Colon (tissue), 2 donors: ENCODE data around the gene SRP14.
"Not testable (repeated sequence)": the region's sequence is repeated elsewhere in the genome, so short reads cannot be mapped to it uniquely, and the experiment has no call there.

ENCODE experiments used
- FAIRE-seq: peaks from 2 replicates; lab custom pipeline; 2012; peaks lifted over from hg19 to GRCh38; lab: Jason Lieb, UNC
- donor health status: control.
- donor health status: control.

SRP14 gene, protein sequence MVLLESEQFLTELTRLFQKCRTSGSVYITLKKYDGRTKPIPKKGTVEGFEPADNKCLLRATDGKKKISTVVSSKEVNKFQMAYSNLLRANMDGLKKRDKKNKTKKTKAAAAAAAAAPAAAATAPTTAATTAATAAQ

DNA sequence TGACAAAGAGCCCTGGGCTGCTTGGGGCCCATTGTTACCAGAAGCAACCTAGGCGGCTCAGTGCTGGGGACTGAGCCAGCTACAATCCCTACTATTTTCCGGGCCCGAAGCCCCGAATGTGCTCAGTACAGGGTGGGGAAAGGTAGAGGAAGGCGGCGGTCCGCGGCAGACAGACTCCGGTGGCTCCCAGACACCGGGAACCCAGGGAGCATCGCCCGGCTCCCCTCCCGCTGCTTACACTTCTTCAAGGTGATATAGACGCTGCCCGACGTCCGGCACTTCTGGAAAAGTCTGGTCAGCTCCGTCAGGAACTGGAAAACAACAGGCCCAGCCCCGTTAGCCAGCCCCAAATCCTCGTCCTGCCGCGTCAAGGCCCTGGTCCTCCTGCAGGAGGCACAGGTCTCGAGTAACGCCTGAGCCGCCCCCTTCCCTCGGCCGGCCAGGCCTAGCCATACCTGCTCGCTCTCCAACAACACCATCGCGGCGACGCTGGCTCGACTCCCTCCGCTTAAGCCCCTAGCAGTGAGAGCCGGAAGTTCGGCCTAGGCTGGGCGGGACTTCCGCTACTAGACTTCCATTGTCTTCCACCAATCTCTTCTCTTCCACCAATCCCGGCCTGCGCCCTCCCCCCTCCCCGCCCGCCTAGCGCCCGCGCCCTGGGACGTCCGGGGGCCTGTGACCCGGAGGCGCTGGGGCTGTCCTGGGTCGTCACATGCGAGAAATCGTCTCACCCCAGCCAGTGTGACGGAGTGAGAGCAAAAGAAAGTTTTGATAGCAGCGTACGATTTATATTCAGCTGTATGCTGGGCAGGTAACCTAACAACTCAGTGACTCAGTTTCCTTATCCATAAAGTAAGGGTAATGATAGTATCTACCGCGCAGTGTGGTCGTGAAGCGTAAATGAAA, at the start of gene SRP14:
Gene SRP14, minus strand, starts transcription at position 544 of the 906 bp plus-strand sequence. Its CDS starts 65 bp downstream, at position 479.
- no peak for FAIRE-seq

DNA sequence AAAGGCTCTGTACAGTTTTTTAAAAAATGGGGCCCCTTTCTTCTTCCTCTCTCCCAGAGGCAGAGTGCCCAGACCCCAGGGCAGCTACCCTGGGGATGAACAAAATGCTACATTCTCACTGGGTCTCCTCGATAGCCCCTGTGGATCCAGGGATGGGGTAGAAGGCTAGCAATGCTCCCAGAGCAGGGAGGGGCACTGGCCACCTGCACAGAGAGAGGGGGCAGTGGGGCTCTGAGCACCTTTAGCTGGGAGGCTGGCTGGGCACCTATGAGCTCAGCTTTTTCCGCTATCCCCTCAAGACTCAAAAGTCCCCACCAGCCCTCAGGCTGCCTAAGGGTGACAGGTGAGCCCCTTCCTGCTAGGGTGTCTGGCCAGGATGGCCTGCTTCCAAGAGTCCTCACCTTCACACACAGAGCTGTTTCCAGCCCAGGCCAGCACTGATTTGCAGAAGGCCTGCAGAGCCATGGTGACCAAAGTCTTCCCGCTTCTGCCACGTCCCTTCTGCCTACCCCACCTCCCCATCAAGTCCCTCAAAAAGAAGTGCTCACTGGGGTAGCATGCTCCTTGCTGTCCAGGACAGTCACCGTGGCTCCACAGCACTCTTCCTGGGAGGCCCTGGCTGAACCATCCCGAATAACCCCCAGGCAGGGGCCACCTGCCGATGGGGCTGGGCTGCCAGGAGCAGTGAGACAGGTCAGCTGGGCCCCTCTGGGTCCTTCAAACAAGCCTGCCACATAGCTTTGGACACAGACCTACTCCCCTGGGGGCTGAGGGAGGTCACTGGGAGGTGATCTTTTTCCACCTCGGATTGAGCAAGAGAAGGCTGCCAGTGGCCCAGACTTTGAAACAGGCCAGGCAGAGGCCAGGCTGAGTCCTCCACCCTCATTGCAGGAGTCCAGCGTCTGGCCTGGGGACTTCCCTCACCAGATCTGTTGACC, 49.3 kb upstream of the SRP14 start:
- no peak for FAIRE-seq

DNA sequence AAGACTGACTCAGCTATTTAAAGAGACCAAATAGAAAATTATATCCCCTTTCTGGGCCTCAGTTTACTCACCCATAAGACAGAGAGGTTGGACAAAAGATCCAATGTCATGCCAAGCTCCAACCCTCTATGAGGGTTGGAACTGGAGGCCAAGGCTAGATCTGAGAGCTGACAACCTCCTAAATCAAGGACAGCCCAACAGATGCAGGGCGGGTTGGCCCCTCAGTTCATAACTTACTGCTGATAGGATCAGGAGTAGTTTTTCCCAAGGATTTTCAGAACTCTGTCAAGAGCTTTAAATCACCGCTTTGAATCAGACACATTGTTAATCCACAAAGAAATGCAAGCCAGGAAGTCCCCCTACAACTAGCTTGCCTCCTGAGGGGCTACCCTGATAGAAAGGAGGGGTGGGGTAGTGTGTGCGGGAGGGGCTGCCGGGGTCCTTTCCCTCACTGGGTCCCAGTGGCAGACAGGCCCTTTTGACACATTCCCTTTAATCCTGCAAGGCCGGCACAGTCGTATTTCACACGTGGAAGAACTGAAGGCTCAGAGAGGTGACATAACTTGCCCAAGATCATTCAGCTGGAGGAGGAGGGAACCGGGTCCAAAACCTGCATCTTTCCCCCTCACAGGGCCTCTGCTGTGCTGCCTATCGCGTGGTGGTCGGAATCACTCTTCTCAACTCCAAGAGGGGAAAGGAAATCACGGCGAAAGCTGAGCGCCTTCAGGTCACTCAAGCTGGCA, 48.3 kb upstream of the SRP14 start:
- no peak for FAIRE-seq

DNA sequence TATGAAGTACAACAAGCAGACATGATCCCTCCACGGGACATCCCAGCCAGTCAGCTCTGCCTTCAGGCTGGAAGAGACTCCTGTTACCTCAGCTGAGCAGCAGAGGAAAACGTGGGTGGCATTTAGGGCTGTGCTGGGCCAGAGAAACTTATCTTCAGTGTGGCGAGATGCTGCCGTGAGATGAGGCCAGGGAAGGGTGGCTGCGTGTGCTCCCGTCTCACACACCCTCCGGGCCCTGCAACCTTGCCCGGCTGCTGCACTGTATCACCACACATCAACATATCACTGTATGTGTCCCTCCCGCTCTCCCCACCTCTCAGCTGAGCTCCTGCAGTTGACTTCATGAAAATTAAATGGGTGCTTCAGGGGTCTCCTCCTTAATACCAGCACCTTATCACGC, 46.3 kb upstream of the SRP14 start:
- FAIRE-seq, result no peak

DNA sequence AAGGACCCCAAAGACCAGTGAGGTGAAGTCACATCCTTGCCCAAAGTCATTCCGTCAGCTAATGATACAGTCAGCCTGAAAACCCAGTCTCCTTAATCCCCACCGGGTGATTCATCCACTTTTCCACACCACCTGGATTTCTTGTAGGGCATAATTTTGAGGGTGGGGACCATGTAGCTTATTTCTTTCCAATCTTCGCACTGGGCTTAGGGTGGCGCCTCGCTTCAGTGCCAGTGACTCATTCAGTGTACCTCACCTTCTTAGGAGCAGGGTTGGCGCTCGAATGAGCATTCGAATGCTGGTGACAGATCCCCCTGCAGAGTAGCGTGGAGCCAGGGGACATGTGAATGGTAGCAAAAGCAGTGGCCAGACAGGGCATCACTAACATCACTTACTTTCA, 45.7 kb upstream of the SRP14 start:
- no peak for FAIRE-seq

DNA sequence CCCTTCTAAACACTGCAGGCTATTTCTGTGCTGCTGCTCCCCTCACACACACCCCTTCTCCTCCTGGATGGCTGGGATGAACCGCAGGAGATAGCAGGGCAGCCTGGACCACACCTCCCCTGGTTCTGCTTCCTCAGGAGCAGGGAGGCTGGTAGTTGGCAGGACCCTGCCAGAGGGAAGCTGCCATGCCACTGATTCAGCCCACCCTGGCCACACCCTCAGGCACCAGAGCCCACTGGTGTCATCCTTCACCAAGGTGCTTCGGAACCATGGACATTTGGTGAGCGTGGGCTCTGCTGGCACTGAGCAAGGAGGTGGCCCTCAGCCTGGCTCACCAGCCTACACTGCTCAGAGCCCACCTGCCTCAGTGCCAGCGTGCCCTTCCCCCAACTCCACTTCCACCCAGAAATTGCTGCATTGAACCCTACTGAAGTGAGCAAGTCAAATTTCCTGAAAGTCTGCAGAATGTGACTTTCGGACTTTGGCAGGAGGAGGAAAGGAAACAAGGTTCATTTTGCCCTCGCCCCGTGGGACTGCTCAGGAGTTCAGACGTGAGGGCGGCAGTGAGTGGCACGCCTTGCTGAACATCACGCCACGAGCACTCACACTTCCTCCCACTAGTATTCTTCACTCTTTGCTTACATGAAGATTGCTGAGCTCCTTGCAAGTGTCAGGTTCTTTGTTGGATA, 43.4 kb upstream of the SRP14 start:
- no peak for FAIRE-seq

DNA sequence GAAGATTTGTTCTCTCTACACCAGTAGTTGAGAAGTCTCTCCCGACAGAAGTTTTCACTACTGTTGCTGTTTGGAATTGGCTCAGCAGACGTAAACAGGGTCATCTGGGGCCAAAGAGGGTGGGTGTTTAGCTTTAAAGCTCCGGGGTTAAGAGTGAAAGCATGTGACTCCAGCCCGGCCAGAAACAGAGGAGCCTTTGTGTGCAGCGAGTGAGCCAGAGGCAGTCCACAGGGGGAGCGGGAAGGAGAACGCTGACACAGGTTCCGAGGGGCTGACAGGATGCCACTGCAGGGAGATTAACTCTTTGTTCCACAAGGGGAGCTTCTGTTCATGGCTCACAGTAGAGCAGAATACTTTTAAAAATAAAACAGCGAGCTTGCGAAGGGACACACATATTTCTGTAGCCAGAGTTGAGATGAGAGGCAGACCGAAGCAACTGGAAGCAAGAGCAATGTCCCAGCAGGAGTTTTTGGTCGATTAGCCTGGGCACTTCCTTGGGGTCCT, 42.8 kb upstream of the SRP14 start:
- FAIRE-seq, result no peak

DNA sequence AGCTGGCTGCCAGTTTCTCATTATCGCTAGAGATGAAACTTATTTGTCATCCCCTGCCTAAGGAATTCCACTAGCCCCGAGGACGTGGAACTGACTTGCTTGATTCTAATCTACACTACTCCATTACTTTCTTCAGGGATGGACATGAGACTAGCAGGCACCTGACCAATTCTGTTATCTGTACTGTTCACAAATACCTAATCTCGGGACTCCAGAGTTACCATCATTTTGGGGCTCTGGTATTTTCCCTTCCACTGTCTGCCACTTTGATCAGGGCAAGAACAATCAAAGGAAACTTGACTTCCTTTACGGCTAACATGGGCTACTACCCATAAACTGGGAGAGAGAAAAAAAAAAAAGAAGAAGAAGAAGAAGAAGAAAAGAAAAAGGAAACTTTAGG, 41.9 kb upstream of the SRP14 start:
- FAIRE-seq, result no peak

DNA sequence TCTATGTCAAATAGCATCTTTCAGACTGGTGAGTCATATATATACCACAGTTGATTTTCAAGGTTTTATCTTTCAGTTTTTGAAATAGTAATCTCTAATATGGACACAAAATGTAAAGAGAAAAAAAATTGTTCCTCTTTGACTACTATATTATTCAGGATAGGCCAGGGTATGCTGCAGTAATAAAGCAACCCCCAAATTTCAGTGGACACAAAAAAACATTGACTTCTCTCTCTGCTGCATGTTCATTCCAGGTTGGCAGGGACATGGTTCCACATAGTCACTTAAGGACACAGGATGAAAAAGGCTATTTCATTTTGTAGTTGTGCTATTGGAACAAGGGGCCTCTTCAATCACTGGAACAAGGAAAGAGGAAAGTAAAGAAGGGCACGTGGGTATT, 41.1 kb upstream of the SRP14 start:
- no peak for FAIRE-seq

DNA sequence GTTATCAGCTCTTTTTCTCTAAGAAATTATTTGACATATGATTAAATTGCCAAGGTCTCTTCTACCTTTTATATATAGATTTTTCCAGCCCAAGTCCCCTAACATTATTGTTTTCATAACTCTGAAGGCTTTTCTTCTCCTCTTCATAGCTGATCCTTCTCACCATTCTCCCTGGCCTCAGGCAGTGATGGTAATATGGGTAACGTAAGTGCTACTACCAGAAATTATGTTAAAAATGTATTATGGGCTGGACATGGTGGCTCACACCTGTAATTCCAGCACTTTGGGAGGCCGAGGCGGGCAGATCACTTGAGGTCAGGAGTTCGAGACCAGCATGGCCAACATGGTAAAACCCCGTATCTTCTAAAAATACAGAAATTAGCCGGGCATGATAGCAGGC, 40.5 kb upstream of the SRP14 start:
- no peak for FAIRE-seq

DNA sequence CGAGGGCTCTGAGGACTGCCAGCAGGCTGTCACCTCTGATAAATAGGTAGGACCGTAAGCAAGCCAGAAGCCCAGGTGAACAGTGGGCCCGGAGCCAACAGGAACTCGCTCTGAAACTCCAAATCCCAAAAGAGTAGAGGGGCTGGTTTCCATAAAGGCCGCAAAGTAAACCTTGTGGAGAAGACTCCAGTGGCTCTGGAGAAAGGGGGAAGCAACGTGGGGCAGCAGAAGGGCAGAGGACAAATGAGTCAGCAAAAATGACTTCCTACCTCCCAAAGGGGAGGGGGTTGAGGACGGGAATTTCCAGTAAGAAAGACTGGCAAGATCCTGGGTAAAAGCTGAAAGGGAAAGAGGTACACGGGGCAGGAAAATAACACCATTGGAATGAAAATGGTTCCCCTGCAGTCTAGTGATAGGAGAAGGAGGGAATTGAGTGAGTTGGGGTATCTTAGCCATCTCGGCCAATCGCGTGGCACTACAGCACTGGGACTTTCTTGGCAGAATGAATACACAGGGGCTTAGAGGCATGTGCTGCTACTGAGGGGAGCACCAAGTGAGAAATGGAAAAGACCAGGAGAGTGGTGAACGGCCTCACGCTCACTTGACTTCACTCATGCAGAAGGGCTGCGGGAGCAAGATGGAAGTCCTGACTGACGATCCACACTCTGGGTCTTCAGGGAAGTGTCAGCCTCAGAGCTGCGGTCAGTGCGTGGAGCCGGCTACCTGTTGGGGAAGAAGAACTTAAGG, 36.5 kb upstream of the SRP14 start:
- no peak for FAIRE-seq

DNA sequence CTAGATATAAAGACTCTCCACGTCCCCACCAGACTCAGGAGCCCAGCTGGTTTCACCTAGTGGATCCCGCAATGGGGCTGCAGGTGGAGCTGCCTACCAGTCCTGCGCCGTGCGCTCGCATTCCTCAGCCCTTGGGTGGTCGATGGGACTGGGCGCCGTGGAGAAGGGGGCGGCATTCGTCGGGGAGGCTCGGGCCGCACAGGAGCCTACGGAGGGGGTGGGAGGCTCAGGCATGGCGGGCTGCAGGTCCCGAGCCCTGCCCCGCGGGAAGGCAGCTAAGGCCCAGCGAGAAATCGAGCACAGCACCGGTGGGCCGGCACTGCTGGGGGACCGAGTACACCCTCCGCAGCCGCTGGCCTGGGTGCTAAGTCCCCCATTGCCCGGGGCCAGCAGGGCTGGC, 35.7 kb upstream of the SRP14 start:
- not testable (repeated sequence) for FAIRE-seq

DNA sequence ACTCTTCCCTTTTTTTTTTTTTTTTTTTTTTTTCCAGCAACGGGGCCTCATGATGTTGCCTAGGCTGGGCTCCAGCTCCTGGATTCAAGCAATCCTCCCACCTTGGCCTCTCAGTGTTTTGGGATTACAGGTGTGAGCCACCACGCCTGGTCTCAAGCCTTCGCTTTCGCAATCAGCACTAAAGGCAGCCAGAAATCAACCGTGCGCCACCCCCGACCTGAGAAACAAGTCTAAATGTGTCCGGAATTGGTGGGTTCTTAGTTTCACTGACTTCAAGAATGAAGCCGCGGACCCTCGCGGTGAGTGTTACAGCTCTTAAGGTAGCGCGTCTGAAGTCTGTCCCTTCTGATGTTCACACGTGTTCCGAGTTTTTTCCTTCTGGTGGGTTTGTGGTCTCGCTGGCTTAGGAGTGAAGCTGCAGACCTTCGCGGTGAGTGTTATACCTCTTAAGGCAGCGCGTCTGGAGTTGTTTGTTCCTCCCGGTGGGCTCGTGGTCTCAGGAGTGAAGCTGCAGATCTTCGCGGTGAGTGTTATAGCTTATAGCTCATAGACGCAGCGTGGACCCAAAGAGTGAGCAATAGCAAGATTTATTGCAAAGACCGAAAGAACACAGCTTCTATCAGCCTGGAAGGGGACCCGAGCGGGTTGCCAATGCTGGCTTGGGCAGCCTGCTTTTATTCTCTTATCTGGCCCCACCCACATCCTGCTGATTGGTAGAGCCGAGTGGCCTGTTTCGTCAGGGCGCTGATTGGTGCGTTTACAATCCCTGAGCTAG, 34.9 kb upstream of the SRP14 start:
- FAIRE-seq, result not testable (repeated sequence)

DNA sequence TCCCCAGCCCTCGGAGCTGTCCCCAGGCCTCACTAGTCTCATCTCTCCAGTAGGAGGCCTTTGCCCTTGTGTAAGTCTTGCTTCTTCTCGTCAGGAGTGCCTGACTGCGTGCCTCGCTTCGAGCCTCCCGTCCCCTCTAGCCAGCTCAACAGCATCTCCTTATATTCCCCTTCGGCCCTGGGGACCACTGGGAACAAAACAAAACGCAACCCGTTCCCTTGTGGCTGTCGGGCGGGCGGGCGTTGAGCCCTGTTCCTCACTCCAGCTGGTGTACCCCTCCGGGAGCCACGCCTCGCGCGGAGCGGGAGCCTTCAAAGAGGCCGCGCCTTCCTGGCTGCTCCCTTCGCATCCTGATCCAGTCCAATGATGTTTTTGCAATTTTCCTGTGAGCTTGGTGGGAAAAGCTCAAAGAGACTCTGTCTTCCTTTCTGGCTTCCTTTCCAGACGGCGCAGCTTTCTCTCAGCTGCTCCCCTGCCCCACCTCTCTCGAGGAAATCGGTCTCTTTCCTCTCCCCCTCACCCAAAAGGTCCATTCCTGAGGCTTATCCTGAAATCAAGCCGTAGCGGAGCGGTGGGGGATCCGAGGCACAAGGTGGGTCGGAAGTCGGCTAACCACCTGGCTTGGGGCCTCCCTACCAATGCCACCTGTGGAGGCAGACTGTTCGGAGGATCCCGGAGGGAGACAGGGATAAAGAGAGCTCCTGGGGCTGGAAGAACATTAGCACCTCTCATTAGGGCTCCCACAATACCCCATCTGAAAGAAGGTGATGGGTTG, 33.4 kb upstream of the SRP14 start:
- no peak for FAIRE-seq

DNA sequence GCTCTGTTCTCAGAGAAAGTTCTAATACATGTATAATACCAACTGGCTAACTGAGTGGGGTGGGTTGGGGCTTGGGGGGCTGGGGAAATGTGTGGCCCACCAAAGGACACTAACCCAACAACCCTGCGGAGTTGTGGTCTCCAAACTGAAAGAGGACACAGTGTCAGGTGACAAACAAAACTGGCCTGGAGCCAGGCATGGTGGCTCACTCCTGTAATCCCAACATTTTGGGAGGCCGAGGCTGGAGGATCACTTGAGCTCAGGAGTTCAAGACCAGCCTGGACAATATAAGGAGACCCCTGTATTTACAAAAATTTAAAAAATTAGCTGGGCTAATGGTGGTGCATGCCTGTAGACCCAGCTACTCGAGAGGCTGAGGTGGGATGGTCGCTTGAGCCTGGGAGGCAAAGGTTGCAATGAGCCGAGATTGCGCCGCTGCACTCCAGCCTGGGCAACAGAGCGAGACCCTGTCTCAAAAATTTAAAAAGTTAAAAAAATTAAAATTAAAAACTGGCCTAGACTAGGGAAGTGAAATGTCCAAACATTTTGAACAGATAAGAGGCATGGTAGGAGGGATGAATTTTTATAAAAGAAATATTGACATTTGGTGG, 31.7 kb upstream of the SRP14 start:
- no peak for FAIRE-seq

DNA sequence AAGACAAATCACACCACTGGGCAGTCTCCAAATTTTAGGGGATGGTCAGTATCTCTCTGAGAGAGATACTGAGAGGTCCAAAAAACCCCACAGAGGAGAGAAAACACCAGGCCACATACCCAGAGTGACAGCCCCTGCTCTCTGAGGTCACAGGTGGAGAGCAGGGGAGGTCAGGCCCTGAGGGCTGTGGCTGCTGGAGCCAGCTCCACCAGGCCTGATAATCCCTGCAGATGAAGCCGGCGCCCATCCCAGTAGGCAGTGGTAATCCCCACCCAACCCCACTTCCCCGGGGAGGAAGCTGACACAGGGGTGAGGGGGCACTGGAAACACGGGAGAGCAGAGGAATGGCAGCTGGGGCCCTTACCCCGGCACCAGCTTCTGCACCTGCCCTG, 31.2 kb upstream of the SRP14 start:
- no peak for FAIRE-seq

DNA sequence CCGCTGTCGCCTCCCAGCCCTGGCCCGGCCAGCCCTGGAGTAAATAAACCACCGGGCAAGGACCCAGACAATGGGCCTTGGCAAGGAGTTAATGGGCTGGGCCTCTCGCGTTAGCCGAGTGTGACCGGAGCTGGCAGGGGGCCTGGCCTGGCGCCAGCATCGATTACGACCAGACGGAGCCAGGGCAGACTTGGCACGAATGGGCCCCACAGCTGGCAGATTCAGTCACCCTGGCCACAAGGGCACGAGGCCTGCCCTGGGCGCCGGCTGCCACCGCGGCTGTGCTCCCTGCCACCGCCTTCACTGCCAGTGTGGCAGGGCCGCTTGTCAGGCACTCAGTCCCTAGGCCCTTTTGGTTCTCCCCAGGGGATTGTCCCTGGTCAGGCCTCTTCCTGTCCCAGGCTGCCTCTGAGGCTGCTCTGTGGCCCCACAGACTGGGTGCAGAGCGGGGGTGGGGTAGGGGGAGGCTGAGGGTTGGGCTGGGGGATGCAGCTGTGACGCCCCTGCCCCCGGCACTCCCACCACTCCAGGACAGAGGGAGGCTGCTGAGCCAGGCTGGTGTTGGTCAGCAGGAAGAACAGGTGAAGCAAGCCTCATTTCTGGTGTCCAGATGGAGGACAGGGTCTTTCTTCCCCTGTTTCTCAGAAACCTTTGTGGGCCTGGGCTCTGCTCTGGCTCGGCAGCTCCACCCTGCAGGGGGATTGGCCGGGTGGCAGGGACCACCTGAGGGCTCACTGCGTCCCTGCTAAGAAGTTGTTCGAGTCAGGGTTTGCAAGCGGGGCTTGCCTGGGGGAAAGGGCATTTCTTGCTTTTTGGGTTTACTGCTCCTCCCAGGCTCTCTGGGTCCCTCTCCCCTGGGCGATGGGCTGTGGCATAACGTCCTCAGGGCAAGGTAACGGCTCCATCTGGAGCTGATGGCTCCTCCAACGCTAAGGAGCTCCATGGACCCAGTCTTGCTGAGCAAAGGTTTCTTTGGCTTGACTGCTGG, 30.5 kb upstream of the SRP14 start:
- no peak for FAIRE-seq
